Neural cell (in vitro differentiated cells): ENCODE measurements around the gene FAM228B. TPM values are rescaled to one million over a fixed set of nuclear protein-coding genes. Genes with fewer than 3 reads are reported as not detected.

ENCODE experiments used
- H2AFZ ChIP-seq: fragments of 200-600, 300-800 bp; sonication (generic), shearing (Covaris generic); 2 replicates; pipeline ENCODE4 v1.6.0; 2014; ENCODE audit warnings: low read depth, mild to moderate bottlenecking, antibody characterized with exemption, low read length, moderate library complexity
- H3F3A ChIP-seq: fragments of 200-600 bp; shearing (Covaris generic); 2 replicates; pipeline ENCODE4 v1.6.1; 2016; ENCODE audit warnings: mild to moderate bottlenecking, moderate library complexity, mixed read lengths, antibody characterized with exemption, low read length; ENCODE audit not compliant: insufficient read depth, poor library complexity, severe bottlenecking
- H3K27ac ChIP-seq: fragments of 200-600, 300-800 bp; sonication (generic), shearing (Covaris generic); 2 replicates; pipeline ENCODE4 v1.5.1; 2014; ENCODE audit warnings: mild to moderate bottlenecking, low read length, moderate library complexity
- H3K27me3 ChIP-seq: fragments of 300-800, 200-600 bp; sonication (generic), shearing (Covaris generic); 2 replicates; pipeline ENCODE4 v1.6.0; 2014; ENCODE audit warnings: mild to moderate bottlenecking, low read depth, low read length, moderate library complexity; ENCODE audit not compliant: insufficient read depth
- H3K36me3 ChIP-seq: fragments of 300-800, 200-600 bp; sonication (generic), shearing (Covaris generic); 2 replicates; pipeline ENCODE4 v1.5.1; 2014; ENCODE audit warnings: mild to moderate bottlenecking, antibody characterized with exemption, low read length, moderate library complexity; ENCODE audit not compliant: insufficient read depth
- H3K4me2 ChIP-seq: fragments of 300-800, 200-600 bp; sonication (generic), shearing (Covaris generic); 2 replicates; pipeline ENCODE4 v1.6.0; 2014; ENCODE audit warnings: mild to moderate bottlenecking, low read length
- H3K4me3 ChIP-seq: fragments of 300-800, 200-600 bp; sonication (generic), shearing (Covaris generic); 2 replicates; pipeline ENCODE4 v1.5.1; 2014; ENCODE audit warnings: mild to moderate bottlenecking, low read length, moderate library complexity
- H3K79me2 ChIP-seq: fragments of 200-600 bp; shearing (Covaris generic); replicated peaks from 2 replicates; pipeline ENCODE4 v1.6.0; 2014; ENCODE audit warnings: mild to moderate bottlenecking, low read length, moderate library complexity; ENCODE audit not compliant: insufficient read depth
- H3K9ac ChIP-seq: fragments of 300-800, 200-600 bp; sonication (generic), shearing (Covaris generic); 2 replicates; pipeline ENCODE4 v1.6.1; 2016; ENCODE audit warnings: mild to moderate bottlenecking, low read length, mixed read lengths
- H3K9me2 ChIP-seq: fragments of 200-600 bp; shearing (Covaris generic); 2 replicates; pipeline ENCODE4 v1.6.1; 2016; ENCODE audit warnings: mild to moderate bottlenecking, low read length, mixed read lengths; ENCODE audit not compliant: insufficient read depth
- H3K9me3 ChIP-seq: fragments of 200-600, 300-800 bp; sonication (generic), shearing (Covaris generic); 2 replicates; pipeline ENCODE4 v1.6.1; 2016; ENCODE audit warnings: mild to moderate bottlenecking, mixed run types, low read length, moderate library complexity, mixed read lengths
- H4K20me1 ChIP-seq: fragments of 200-600 bp; shearing (Covaris generic); 2 replicates; pipeline ENCODE4 v1.6.1; 2016; ENCODE audit warnings: mild to moderate bottlenecking, mixed run types; ENCODE audit not compliant: insufficient read depth
- CTCF ChIP-seq: fragments of 450-650 bp; IDR thresholded peaks from 2 replicates; pipeline ENCODE4 v1.5.1; 2014; ENCODE audit warnings: antibody characterized with exemption, mild to moderate bottlenecking, moderate library complexity; ENCODE audit not compliant: poor library complexity, severe bottlenecking
- EP300 ChIP-seq: fragments of 450-650 bp; conservative IDR thresholded peaks from 2 replicates; pipeline ENCODE4 v1.6.1; 2014; ENCODE audit warnings: antibody characterized with exemption, mild to moderate bottlenecking, moderate library complexity; ENCODE audit not compliant: poor library complexity, severe bottlenecking
- EZH2 ChIP-seq: fragments of 200-600, 300-800 bp; shearing (Covaris generic), sonication (generic); IDR thresholded peaks from 2 replicates; pipeline ENCODE4 v1.6.1; 2014; ENCODE audit warnings: antibody characterized with exemption, low read length, borderline replicate concordance, mild to moderate bottlenecking; ENCODE audit not compliant: insufficient read depth, poor library complexity, severe bottlenecking
- MXI1 ChIP-seq: fragments of 450-650 bp; conservative IDR thresholded peaks from 2 replicates; pipeline ENCODE4 v1.6.1; 2014; ENCODE audit warnings: antibody characterized with exemption, mild to moderate bottlenecking; ENCODE audit not compliant: poor library complexity, severe bottlenecking
- POLR2AphosphoS5 ChIP-seq: IDR thresholded peaks from 2 replicates; pipeline ENCODE4 v1.6.1; 2012
- RAD21 ChIP-seq: fragments of 450-650 bp; conservative IDR thresholded peaks from 2 replicates; pipeline ENCODE4 v1.6.1; 2014; ENCODE audit warnings: antibody characterized with exemption, mild to moderate bottlenecking, moderate library complexity
- REST ChIP-seq: IDR thresholded peaks from 2 replicates; pipeline ENCODE4 v1.6.1; 2012; ENCODE audit warnings: borderline replicate concordance
- SMC3 ChIP-seq: fragments of 450-650 bp; conservative IDR thresholded peaks from 2 replicates; pipeline ENCODE4 v1.6.1; 2014; ENCODE audit warnings: antibody characterized with exemption, mild to moderate bottlenecking, moderate library complexity; ENCODE audit not compliant: poor library complexity
- TAF1 ChIP-seq: IDR thresholded peaks from 2 replicates; pipeline ENCODE4 v1.6.1; 2012; ENCODE audit warnings: low read depth
- polyA plus RNA-seq: library from polyadenylated mRNA; depleted of rRNA; stranded (reverse); fragments of >200 nt; gene quantifications from 2 replicates; pipeline ENCODE4 v1.2.3, GENCODE V29; 2014

The FAM228B gene
- polyA plus RNA-seq, 1 donor from 2014 or later: 22.0 TPM

- H3K9me2 ChIP-seq: no peaks in the 10 kb centered on the region
- peak overlapping the region; percentile 24 for H3K4me3 ChIP-seq
- H3K9ac ChIP-seq: peak overlapping the region; percentile 25
- H3K27ac ChIP-seq: peak overlapping the region; percentile 73
- H3F3A ChIP-seq: no peaks in the 10 kb centered on the region
- no peaks in the 10 kb centered on the region for H4K20me1 ChIP-seq
- TF ChIP-seq EZH2: no peak
- no peak for TF ChIP-seq REST
- TF ChIP-seq RAD21: no peak
- no peak for TF ChIP-seq MXI1
- TF ChIP-seq SMC3: no peak
- TF ChIP-seq EP300: peak; percentile 47
- no peak for TF ChIP-seq CTCF
- peak; percentile 31 for TF ChIP-seq POLR2AphosphoS5
- no peak for TF ChIP-seq TAF1
- no peaks in the 10 kb centered on the region for H3K36me3 ChIP-seq
- no peaks in the 10 kb centered on the region for H3K9me3 ChIP-seq
- no peaks in the 10 kb centered on the region for H3K27me3 ChIP-seq
- no peaks in the 10 kb centered on the region for H3K79me2 ChIP-seq
- H3K4me2 ChIP-seq: peak overlapping the region; percentile 26
- H2AFZ ChIP-seq: no peak overlapping the region
These were observed 5.4 kb upstream of the FAM228B start for GRCh38 chr2:24117902-24118301.

GRCh38 chr2:24121066-24121465 is 2.2 kb upstream of the FAM228B start:
- Histone ChIP-seq H2AFZ (no peak overlapping the region), H3K9me3 (no peaks in the 10 kb centered on the region), H3K79me2 (no peaks in the 10 kb centered on the region), H3K9me2 (no peaks in the 10 kb centered on the region), H3K4me3 (no peak overlapping the region), H3F3A (no peaks in the 10 kb centered on the region), H3K4me2 (no peak overlapping the region), H3K36me3 (no peaks in the 10 kb centered on the region), H3K27me3 (no peaks in the 10 kb centered on the region), H3K27ac (no peak overlapping the region), H4K20me1 (no peaks in the 10 kb centered on the region), H3K9ac (no peak overlapping the region)
- no peak for TF ChIP-seq POLR2AphosphoS5
- no peak for TF ChIP-seq REST
- no peak for TF ChIP-seq EZH2
- no peak for TF ChIP-seq CTCF
- TF ChIP-seq TAF1: no peak
- TF ChIP-seq EP300: no peak
- no peak for TF ChIP-seq RAD21
- no peak for TF ChIP-seq MXI1
